Peyer's patch (tissue), 4 donors: ENCODE results near the gene FYB1. TPM values are rescaled to one million over a fixed set of nuclear protein-coding genes. Genes with fewer than 3 reads are reported as not detected.

Source experiments
- DNase-seq, 3 donors: peaks; one replicate each; pipeline ENCODE4 v3.0.0-alpha.2; 2017 to 2019
- H3K27ac ChIP-seq, 4 donors: fragments of 200-600 bp; sonication (generic); one replicate each; pipeline ENCODE4 v1.5.1; 2016 to 2019
- H3K27me3 ChIP-seq, 2 donors: fragments of 200-600 bp; sonication (generic); one replicate each; pipeline ENCODE4 v1.5.1; 2019
- H3K36me3 ChIP-seq, 3 donors: fragments of 200-600 bp; sonication (generic); one replicate each; pipeline ENCODE4 v1.5.1; 2016 to 2019
- H3K4me1 ChIP-seq, 4 donors: fragments of 200-600 bp; sonication (generic); one replicate each; pipeline ENCODE4 v1.5.1; 2016 to 2019
- H3K4me3 ChIP-seq, 4 donors: fragments of 200-600 bp; sonication (generic); 1 replicate in 3 of 4; 2 replicates in 1 of 4; pipeline ENCODE4 v1.5.1; 2016 to 2019; ENCODE audit warnings: mild to moderate bottlenecking in 1 of 4
- H3K9me3 ChIP-seq, 4 donors: fragments of 200-600 bp; sonication (generic); one replicate each; pipeline ENCODE4 v1.5.1; 2016 to 2019; ENCODE audit warnings: mild to moderate bottlenecking in 1 of 4
- CTCF ChIP-seq, 6 experiments: fragments of 450-650 bp in 4 of 6; fragments of 200-600 bp in 2 of 6; sonication (generic) in 1 of 6; IDR thresholded peaks; one replicate each; pipeline ENCODE4 v1.5.1; 2017 to 2019; ENCODE audit warnings: antibody characterized with exemption in 6 of 6, mild to moderate bottlenecking in 3 of 6, moderate library complexity in 1 of 6
- POLR2A ChIP-seq, 2 donors: fragments of 450-650 bp; IDR thresholded peaks; one replicate each; pipeline ENCODE4 v1.5.1; 2017; ENCODE audit warnings: antibody characterized with exemption in 2 of 2, mild to moderate bottlenecking in 2 of 2, moderate library complexity in 2 of 2
- total RNA-seq, 4 donors: library from RNA; depleted of rRNA; stranded (reverse); fragments of >200 nt; gene quantifications; one replicate each; pipeline ENCODE4 v1.1.0, GENCODE V29; 2016

FYB1 gene
- total RNA-seq, 4 donors from 2014 or later, result 12.1 to 184 (median 17.6) TPM

DNA sequence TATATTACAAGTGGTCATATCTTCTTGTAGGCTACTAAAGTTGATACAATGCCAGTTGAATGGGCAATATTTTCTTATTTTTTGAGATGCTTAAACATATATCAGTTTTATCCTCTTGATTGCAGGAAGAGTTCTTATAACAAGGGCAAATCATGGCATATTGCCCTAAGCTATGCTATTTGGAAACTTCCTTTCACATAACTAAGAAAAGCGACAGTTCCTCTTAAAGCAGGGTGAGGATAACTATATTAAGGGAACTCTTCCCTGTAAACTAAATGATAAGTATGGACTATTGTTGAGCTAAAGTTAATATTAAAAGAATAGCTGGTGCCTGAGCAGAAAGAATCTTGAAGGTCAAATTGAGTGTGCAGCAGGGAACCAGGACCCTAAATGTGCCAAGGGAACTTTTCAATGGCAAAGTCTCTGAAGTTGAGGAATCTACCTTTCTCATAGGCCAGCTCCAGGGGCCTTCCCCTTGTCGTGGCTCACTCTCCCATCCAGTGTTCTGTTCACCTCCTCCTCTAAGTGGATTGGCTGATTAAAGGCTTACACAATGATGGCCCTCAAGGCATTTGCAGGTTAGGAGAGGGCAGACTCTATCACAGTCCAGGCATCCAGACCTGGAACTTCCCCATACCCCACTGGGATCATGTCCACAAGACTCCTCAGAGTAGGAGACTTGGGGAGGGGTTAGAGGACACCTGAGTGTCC lies 26.8 kb downstream of the FYB1 start:
- H3K4me1 ChIP-seq, result peaks cover 0 to 5% (median 2%) of the 10 kb centered on the region in 4 donors
- TF ChIP-seq POLR2A (IDR thresholded peaks at IDR 0.05) (no peak), CTCF (IDR thresholded peaks at IDR 0.05) (no peak)
- no peak overlapping the region for H3K4me3 ChIP-seq
- DNase-seq, result no peak
- H3K27me3 ChIP-seq, result no peaks in the 10 kb centered on the region
- H3K36me3 ChIP-seq, result no peaks in the 10 kb centered on the region
- peak overlapping the region in 1 of 4 donors; percentile 59 for H3K27ac ChIP-seq
- H3K9me3 ChIP-seq, result no peaks in the 10 kb centered on the region

GRCh38 chr5:39191216-39191615 lies 28.1 kb downstream of the FYB1 start:
- H3K27ac ChIP-seq, result peak overlapping the region in 1 of 4 donors; percentile 64
- peaks cover 0 to 5% (median 2%) of the 10 kb centered on the region in 4 donors for H3K4me1 ChIP-seq
- H3K4me3 ChIP-seq, result no peak overlapping the region
- no peaks in the 10 kb centered on the region for H3K27me3 ChIP-seq
- no peaks in the 10 kb centered on the region for H3K36me3 ChIP-seq
- no peak for TF ChIP-seq CTCF (IDR thresholded peaks at IDR 0.05)
- no peaks in the 10 kb centered on the region for H3K9me3 ChIP-seq
- DNase-seq, result no peak

DNA sequence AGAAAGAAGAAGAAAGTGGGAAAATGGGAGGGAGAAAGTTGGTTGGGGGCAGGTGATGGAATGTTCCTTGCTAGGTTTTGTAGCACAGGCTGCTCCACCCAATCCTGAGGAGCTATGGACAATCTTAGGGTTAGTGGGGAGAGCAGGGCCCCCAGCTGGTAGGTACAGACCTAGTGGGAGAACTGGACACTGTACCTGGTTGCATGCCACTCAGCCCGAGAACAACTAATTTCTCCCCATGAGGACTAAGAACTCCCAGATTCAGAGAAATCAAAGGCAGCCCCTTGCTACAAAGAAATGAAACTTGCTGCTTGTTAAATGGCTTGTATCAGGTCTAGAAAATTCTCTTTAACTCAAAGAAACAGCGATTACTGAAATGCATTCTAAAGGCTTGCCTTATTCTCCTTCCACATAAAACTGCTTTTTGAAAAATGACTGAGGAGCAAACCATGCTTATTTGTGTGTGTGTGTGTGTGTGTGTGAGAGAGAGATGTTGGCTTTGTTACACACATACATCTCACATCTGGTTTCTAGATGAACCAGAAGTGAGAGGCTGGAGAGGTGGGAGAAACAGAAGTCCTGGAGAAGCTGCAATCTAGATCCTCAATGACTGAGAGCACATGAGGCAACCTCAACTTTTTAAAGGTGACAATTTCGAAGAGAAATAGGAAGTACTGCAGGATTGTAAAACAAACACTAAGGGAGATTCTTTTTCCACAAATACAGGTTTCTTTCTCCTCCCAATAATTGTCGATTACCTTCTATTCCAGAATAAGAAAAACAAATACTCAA lies 28.9 kb downstream of the FYB1 start:
- no peaks in the 10 kb centered on the region for H3K27me3 ChIP-seq
- TF ChIP-seq POLR2A (IDR thresholded peaks at IDR 0.05), result no peak
- TF ChIP-seq CTCF (IDR thresholded peaks at IDR 0.05), result no peak
- peaks cover 0 to 5% (median 2%) of the 10 kb centered on the region in 4 donors for H3K4me1 ChIP-seq
- no peaks in the 10 kb centered on the region for H3K36me3 ChIP-seq
- peak overlapping the region in 2 of 4 donors; percentile 52 to 64 for H3K27ac ChIP-seq
- no peak overlapping the region for H3K4me3 ChIP-seq
- no peaks in the 10 kb centered on the region for H3K9me3 ChIP-seq
- DNase-seq, result no peak

GRCh38 chr5:39189292-39189955 lies 29.9 kb downstream of the FYB1 start:
- Histone ChIP-seq H3K9me3 (no peaks in the 10 kb centered on the region), H3K4me1 (peaks cover 0 to 5% (median 2%) of the 10 kb centered on the region in 4 donors), H3K27ac (peak overlapping the region in 1 of 4 donors; percentile 70), H3K36me3 (no peaks in the 10 kb centered on the region), H3K4me3 (no peak overlapping the region), H3K27me3 (no peaks in the 10 kb centered on the region)
- TF ChIP-seq POLR2A (IDR thresholded peaks at IDR 0.05) (no peak), CTCF (IDR thresholded peaks at IDR 0.05) (no peak)
- DNase-seq, result no peak

DNA sequence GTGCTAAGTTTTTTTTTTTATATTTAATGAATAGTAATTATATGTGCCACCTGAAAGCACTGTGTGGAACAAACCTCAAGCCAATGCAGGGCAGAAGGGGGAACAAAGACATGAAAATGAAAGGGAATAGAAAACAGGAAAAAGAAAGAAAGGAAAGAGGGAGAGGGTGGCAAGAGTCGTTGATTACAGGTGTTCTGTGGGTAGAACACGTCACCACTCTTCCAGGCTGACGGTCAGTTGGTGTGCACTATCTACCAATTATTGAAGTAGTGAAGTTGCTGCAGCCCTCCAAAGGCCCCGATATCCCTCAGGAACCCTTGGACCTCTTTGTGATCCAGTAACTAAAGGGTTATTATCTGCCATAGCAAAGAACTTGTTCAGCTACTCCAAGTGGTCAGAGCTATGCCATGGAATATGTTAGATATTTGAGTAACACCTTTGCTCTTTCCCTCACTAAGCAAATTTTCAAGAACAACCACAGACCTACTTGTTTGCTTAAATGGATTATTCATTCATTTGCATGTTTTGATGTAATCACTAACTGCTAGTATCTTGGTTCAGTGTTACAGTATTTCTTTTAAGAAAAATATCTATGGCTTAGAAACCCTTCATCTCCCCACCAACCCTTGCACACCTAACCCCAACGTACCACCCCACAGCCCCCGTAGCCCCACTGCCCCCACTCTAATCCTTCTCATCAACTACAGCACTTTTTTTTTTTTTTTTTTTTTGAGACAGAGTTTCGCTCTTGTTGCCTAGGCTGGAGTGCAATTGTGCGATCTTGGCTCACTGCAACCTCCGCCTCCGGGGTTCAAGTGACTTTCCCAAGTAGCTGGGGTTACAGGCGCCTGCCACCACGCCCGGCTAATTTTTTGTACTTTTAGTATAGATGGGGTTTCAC lies 31.3 kb downstream of the FYB1 start:
- H3K27me3 ChIP-seq, result no peaks in the 10 kb centered on the region
- H3K36me3 ChIP-seq, result no peaks in the 10 kb centered on the region
- H3K9me3 ChIP-seq, result no peaks in the 10 kb centered on the region
- H3K4me3 ChIP-seq, result no peak overlapping the region
- TF ChIP-seq CTCF (IDR thresholded peaks at IDR 0.05) (no peak), POLR2A (IDR thresholded peaks at IDR 0.05) (no peak)
- H3K4me1 ChIP-seq, result peaks cover 0 to 5% (median 2%) of the 10 kb centered on the region in 4 donors
- no peak for DNase-seq
- peak overlapping the region; percentile 21 to 70 (median 54) for H3K27ac ChIP-seq
